ENCODE measurements around the gene GALNT10.

Gene GALNT10

GRCh38 chr5:154244476-154244875, 53.9 kb downstream of the GALNT10 start:
- H3K27me3 ChIP-seq (ENCODE audit: control insufficient read depth, insufficient read depth, low read length): no peaks in the 10 kb centered on the region
- peaks cover 14% of the 10 kb centered on the region for H3K4me1 ChIP-seq (ENCODE audit: control insufficient read depth, insufficient read depth, low read length)
- H3K9ac ChIP-seq (ENCODE audit: low read length): no peak overlapping the region
- no peaks in the 10 kb centered on the region for H3K36me3 ChIP-seq (ENCODE audit: control insufficient read depth, insufficient read depth, low read length)
- no peaks in the 10 kb centered on the region for H3K9me3 ChIP-seq (ENCODE audit: control insufficient read depth, low read length)
- H3K4me3 ChIP-seq (ENCODE audit: low read length): no peak overlapping the region

GRCh38 chr5:154248691-154249090, 58.2 kb downstream of the GALNT10 start:
- Histone ChIP-seq H3K36me3 (ENCODE audit: control insufficient read depth, insufficient read depth, low read length) (no peaks in the 10 kb centered on the region), H3K4me3 (ENCODE audit: low read length) (no peak overlapping the region), H3K9me3 (ENCODE audit: control insufficient read depth, low read length) (no peaks in the 10 kb centered on the region), H3K27me3 (ENCODE audit: control insufficient read depth, insufficient read depth, low read length) (no peaks in the 10 kb centered on the region), H3K9ac (ENCODE audit: low read length) (no peak overlapping the region), H3K4me1 (ENCODE audit: control insufficient read depth, insufficient read depth, low read length) (no peaks in the 10 kb centered on the region)

GRCh38 chr5:154249826-154250225, 59.3 kb downstream of the GALNT10 start:
- Histone ChIP-seq H3K36me3 (ENCODE audit: control insufficient read depth, insufficient read depth, low read length) (no peaks in the 10 kb centered on the region), H3K4me3 (ENCODE audit: low read length) (no peak overlapping the region), H3K9ac (ENCODE audit: low read length) (no peak overlapping the region), H3K9me3 (ENCODE audit: control insufficient read depth, low read length) (no peaks in the 10 kb centered on the region), H3K4me1 (ENCODE audit: control insufficient read depth, insufficient read depth, low read length) (peaks cover 2% of the 10 kb centered on the region), H3K27me3 (ENCODE audit: control insufficient read depth, insufficient read depth, low read length) (no peaks in the 10 kb centered on the region)

GRCh38 chr5:154251529-154251928, 61.0 kb downstream of the GALNT10 start:
- H3K36me3 ChIP-seq (ENCODE audit: control insufficient read depth, insufficient read depth, low read length): no peaks in the 10 kb centered on the region
- no peaks in the 10 kb centered on the region for H3K9me3 ChIP-seq (ENCODE audit: control insufficient read depth, low read length)
- no peak overlapping the region for H3K9ac ChIP-seq (ENCODE audit: low read length)
- H3K4me3 ChIP-seq (ENCODE audit: low read length): no peak overlapping the region
- H3K4me1 ChIP-seq (ENCODE audit: control insufficient read depth, insufficient read depth, low read length): peaks cover 9% of the 10 kb centered on the region
- no peaks in the 10 kb centered on the region for H3K27me3 ChIP-seq (ENCODE audit: control insufficient read depth, insufficient read depth, low read length)

- Histone ChIP-seq H3K9me3 (ENCODE audit: control insufficient read depth, low read length) (no peaks in the 10 kb centered on the region), H3K4me1 (ENCODE audit: control insufficient read depth, insufficient read depth, low read length) (peaks cover 28% of the 10 kb centered on the region), H3K36me3 (ENCODE audit: control insufficient read depth, insufficient read depth, low read length) (no peaks in the 10 kb centered on the region), H3K4me3 (ENCODE audit: low read length) (no peak overlapping the region), H3K9ac (ENCODE audit: low read length) (no peak overlapping the region), H3K27me3 (ENCODE audit: control insufficient read depth, insufficient read depth, low read length) (no peaks in the 10 kb centered on the region)
These were observed 63.3 kb downstream of the GALNT10 start for GRCh38 chr5:154253807-154254206.

- Histone ChIP-seq H3K4me3 (ENCODE audit: low read length) (no peak overlapping the region), H3K27me3 (ENCODE audit: control insufficient read depth, insufficient read depth, low read length) (no peaks in the 10 kb centered on the region), H3K36me3 (ENCODE audit: control insufficient read depth, insufficient read depth, low read length) (no peaks in the 10 kb centered on the region), H3K9me3 (ENCODE audit: control insufficient read depth, low read length) (no peaks in the 10 kb centered on the region), H3K9ac (ENCODE audit: low read length) (no peak overlapping the region), H3K4me1 (ENCODE audit: control insufficient read depth, insufficient read depth, low read length) (peaks cover 28% of the 10 kb centered on the region)
These were observed 64.4 kb downstream of the GALNT10 start for GRCh38 chr5:154254896-154255295.

- Histone ChIP-seq H3K36me3 (ENCODE audit: control insufficient read depth, insufficient read depth, low read length) (no peaks in the 10 kb centered on the region), H3K27me3 (ENCODE audit: control insufficient read depth, insufficient read depth, low read length) (no peaks in the 10 kb centered on the region), H3K9ac (ENCODE audit: low read length) (no peak overlapping the region), H3K9me3 (ENCODE audit: control insufficient read depth, low read length) (no peaks in the 10 kb centered on the region), H3K4me1 (ENCODE audit: control insufficient read depth, insufficient read depth, low read length) (peaks cover 28% of the 10 kb centered on the region), H3K4me3 (ENCODE audit: low read length) (no peak overlapping the region)
These were observed 66.5 kb downstream of the GALNT10 start for GRCh38 chr5:154257046-154257445.

GRCh38 chr5:154258531-154259217, 68.1 kb downstream of the GALNT10 start:
- Histone ChIP-seq H3K9ac (ENCODE audit: low read length) (no peak overlapping the region), H3K4me1 (ENCODE audit: control insufficient read depth, insufficient read depth, low read length) (peaks cover 28% of the 10 kb centered on the region), H3K4me3 (ENCODE audit: low read length) (no peak overlapping the region), H3K36me3 (ENCODE audit: control insufficient read depth, insufficient read depth, low read length) (no peaks in the 10 kb centered on the region), H3K27me3 (ENCODE audit: control insufficient read depth, insufficient read depth, low read length) (no peaks in the 10 kb centered on the region), H3K9me3 (ENCODE audit: control insufficient read depth, low read length) (no peaks in the 10 kb centered on the region)

GRCh38 chr5:154260224-154260927, 69.8 kb downstream of the GALNT10 start:
- Histone ChIP-seq H3K27me3 (ENCODE audit: control insufficient read depth, insufficient read depth, low read length) (no peaks in the 10 kb centered on the region), H3K4me3 (ENCODE audit: low read length) (no peak overlapping the region), H3K9ac (ENCODE audit: low read length) (no peak overlapping the region), H3K36me3 (ENCODE audit: control insufficient read depth, insufficient read depth, low read length) (no peaks in the 10 kb centered on the region), H3K9me3 (ENCODE audit: control insufficient read depth, low read length) (no peaks in the 10 kb centered on the region), H3K4me1 (ENCODE audit: control insufficient read depth, insufficient read depth, low read length) (peaks cover 20% of the 10 kb centered on the region)

GRCh38 chr5:154262342-154262741, 71.8 kb downstream of the GALNT10 start:
- Histone ChIP-seq H3K9me3 (ENCODE audit: control insufficient read depth, low read length) (no peaks in the 10 kb centered on the region), H3K9ac (ENCODE audit: low read length) (no peak overlapping the region), H3K27me3 (ENCODE audit: control insufficient read depth, insufficient read depth, low read length) (no peaks in the 10 kb centered on the region), H3K4me1 (ENCODE audit: control insufficient read depth, insufficient read depth, low read length) (peaks cover 13% of the 10 kb centered on the region), H3K36me3 (ENCODE audit: control insufficient read depth, insufficient read depth, low read length) (no peaks in the 10 kb centered on the region), H3K4me3 (ENCODE audit: low read length) (no peak overlapping the region)

- Histone ChIP-seq H3K4me3 (ENCODE audit: low read length) (no peak overlapping the region), H3K36me3 (ENCODE audit: control insufficient read depth, insufficient read depth, low read length) (no peaks in the 10 kb centered on the region), H3K9me3 (ENCODE audit: control insufficient read depth, low read length) (no peaks in the 10 kb centered on the region), H3K9ac (ENCODE audit: low read length) (no peak overlapping the region), H3K27me3 (ENCODE audit: control insufficient read depth, insufficient read depth, low read length) (no peaks in the 10 kb centered on the region), H3K4me1 (ENCODE audit: control insufficient read depth, insufficient read depth, low read length) (no peaks in the 10 kb centered on the region)
These were observed 74.1 kb downstream of the GALNT10 start for GRCh38 chr5:154264549-154265196.

GRCh38 chr5:154265197-154265773, 74.8 kb downstream of the GALNT10 start:
- H3K27me3 ChIP-seq (ENCODE audit: control insufficient read depth, insufficient read depth, low read length): no peaks in the 10 kb centered on the region
- no peaks in the 10 kb centered on the region for H3K36me3 ChIP-seq (ENCODE audit: control insufficient read depth, insufficient read depth, low read length)
- no peaks in the 10 kb centered on the region for H3K4me1 ChIP-seq (ENCODE audit: control insufficient read depth, insufficient read depth, low read length)
- no peak overlapping the region for H3K9ac ChIP-seq (ENCODE audit: low read length)
- H3K9me3 ChIP-seq (ENCODE audit: control insufficient read depth, low read length): no peaks in the 10 kb centered on the region
- no peak overlapping the region for H3K4me3 ChIP-seq (ENCODE audit: low read length)

Data from mucosa of stomach (tissue), 1 donor.